Karpas-422 (cell line): ENCODE results near the gene SLC22A5. TPM values are rescaled to one million over a fixed set of nuclear protein-coding genes. Genes with fewer than 3 reads are reported as not detected.
"Not testable (repeated sequence)": the region's sequence is repeated elsewhere in the genome, so short reads cannot be mapped to it uniquely, and the experiment has no call there.

ENCODE experiments used
- DNase-seq: peaks from one replicate; pipeline ENCODE4 v3.0.0-alpha.2; 2015
- H2AFZ ChIP-seq: fragments of 200-600 bp; sonication (generic); 2 replicates; pipeline ENCODE4 v1.6.1; 2014; ENCODE audit warnings: antibody characterized with exemption, low read length, mixed read lengths
- H3K27ac ChIP-seq: fragments of 200-600 bp; sonication (generic); 2 replicates; pipeline ENCODE4 v1.5.1; 2014; ENCODE audit warnings: mild to moderate bottlenecking, low read length, moderate library complexity
- H3K27me3 ChIP-seq: fragments of 200-600 bp; sonication (generic); 2 replicates; pipeline ENCODE4 v1.6.1; 2014; ENCODE audit warnings: low read length, mixed read lengths
- H3K36me3 ChIP-seq: fragments of 200-600 bp; sonication (generic); 2 replicates; pipeline ENCODE4 v1.6.1; 2014; ENCODE audit warnings: low read length, mixed read lengths; ENCODE audit not compliant: insufficient read depth
- H3K4me1 ChIP-seq: fragments of 200-600 bp; sonication (generic); 2 replicates; pipeline ENCODE4 v1.6.1; 2014; ENCODE audit warnings: mild to moderate bottlenecking, low read length, mixed read lengths
- H3K4me2 ChIP-seq: fragments of 200-600 bp; sonication (generic); 2 replicates; pipeline ENCODE4 v1.6.1; 2014; ENCODE audit warnings: low read length, low read depth, mild to moderate bottlenecking; ENCODE audit not compliant: poor library complexity, severe bottlenecking
- H3K4me3 ChIP-seq: fragments of 200-600 bp; sonication (generic); 2 replicates; pipeline ENCODE4 v1.5.1; 2014; ENCODE audit warnings: mild to moderate bottlenecking, antibody characterized with exemption, low read length, mixed read lengths
- H3K79me2 ChIP-seq: fragments of 200-600 bp; sonication (generic); 2 replicates; pipeline ENCODE4 v1.6.1; 2014; ENCODE audit warnings: mild to moderate bottlenecking, low read length, mixed read lengths
- H3K9ac ChIP-seq: fragments of 200-600 bp; sonication (generic); 2 replicates; pipeline ENCODE4 v1.6.0; 2014; ENCODE audit warnings: low read length
- H3K9me2 ChIP-seq: fragments of 200-600 bp; sonication (generic), shearing (Covaris generic); replicated peaks from 2 replicates; pipeline ENCODE4 v1.6.0; 2014; ENCODE audit warnings: mild to moderate bottlenecking, low read length, moderate library complexity; ENCODE audit not compliant: insufficient read depth
- H3K9me3 ChIP-seq: fragments of 300-700, 200-600 bp; sonication (generic); 2 replicates; pipeline ENCODE4 v1.6.1; 2014; ENCODE audit warnings: low read length, mixed read lengths
- H4K20me1 ChIP-seq: fragments of 200-600 bp; sonication (generic); 2 replicates; pipeline ENCODE4 v1.6.1; 2014; ENCODE audit warnings: mild to moderate bottlenecking, antibody characterized with exemption, low read length, low read depth; ENCODE audit not compliant: insufficient read depth
- total RNA-seq: library from RNA; depleted of rRNA; stranded (reverse); fragments of >200 nt; shearing (Covaris generic); gene quantifications from 2 replicates; pipeline ENCODE4 v1.2.3, GENCODE V29; 2014; ENCODE audit warnings: low replicate concordance

SLC22A5 gene
- total RNA-seq, 1 experiment from 2014 or later = 5.2 TPM

DNA sequence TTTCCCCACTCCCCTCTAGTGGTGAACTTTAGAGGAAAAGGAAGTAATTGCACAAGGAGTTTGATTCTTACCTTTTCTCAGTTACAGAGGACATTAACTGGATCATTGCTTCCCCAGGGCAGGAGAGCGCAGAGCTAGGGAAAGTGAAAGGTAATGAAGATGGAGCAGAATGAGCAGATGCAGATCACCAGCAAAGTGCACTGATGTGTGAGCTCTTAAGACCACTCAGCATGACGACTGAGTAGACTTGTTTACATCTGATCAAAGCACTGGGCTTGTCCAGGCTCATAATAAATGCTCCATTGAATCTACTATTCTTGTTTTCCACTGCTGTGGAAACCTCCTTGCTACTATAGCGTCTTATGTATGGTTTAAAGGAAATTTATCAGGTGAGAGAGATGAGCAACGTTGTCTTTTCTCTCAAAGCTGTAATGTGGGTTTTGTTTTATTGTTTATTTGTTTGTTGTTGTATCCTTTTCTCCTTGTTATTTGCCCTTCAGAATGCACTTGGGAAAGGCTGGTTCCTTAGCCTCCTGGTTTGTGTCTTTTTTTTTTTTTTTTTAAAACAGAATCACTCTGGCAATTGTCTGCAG is 25.3 kb downstream of the SLC22A5 start:
- H3K4me2 ChIP-seq = no peak overlapping the region
- H3K79me2 ChIP-seq = no peaks in the 10 kb centered on the region
- no peaks in the 10 kb centered on the region for H3K4me1 ChIP-seq
- no peak overlapping the region for H3K9ac ChIP-seq
- no peaks in the 10 kb centered on the region for H4K20me1 ChIP-seq
- no peak overlapping the region for H3K27ac ChIP-seq
- H3K9me2 ChIP-seq = no peaks in the 10 kb centered on the region
- no peak overlapping the region for H3K4me3 ChIP-seq
- no peaks in the 10 kb centered on the region for H3K36me3 ChIP-seq
- no peak for DNase-seq
- no peak overlapping the region for H2AFZ ChIP-seq
- no peaks in the 10 kb centered on the region for H3K27me3 ChIP-seq
- no peaks in the 10 kb centered on the region for H3K9me3 ChIP-seq

DNA sequence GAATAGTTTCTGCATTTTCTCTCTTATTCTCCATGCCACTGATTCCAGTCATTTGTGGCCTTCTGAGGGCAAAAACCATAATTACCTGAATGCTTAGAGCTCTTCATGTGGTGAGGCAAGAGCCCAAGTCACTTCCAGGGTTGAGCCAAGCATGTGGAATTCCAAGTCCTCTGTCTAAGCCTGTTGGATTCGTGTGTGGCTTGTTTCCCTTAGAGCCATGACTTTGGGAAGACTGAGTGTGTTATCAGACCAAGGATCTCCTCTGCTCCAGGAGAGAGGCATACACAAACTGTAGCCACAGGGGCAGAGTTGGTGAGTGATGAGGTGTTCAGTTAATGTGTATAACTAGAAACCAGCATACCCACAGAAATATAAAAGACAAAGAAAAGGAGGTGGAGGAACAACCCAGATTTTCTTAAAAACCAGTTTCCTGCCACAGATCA is 27.1 kb downstream of the SLC22A5 start:
- no peak overlapping the region for H3K27ac ChIP-seq
- no peaks in the 10 kb centered on the region for H3K36me3 ChIP-seq
- no peaks in the 10 kb centered on the region for H3K79me2 ChIP-seq
- H3K27me3 ChIP-seq = no peaks in the 10 kb centered on the region
- H3K9me3 ChIP-seq = no peaks in the 10 kb centered on the region
- no peaks in the 10 kb centered on the region for H4K20me1 ChIP-seq
- H3K4me1 ChIP-seq = no peaks in the 10 kb centered on the region
- no peak overlapping the region for H2AFZ ChIP-seq
- no peak overlapping the region for H3K4me2 ChIP-seq
- DNase-seq = no peak
- no peak overlapping the region for H3K9ac ChIP-seq
- no peaks in the 10 kb centered on the region for H3K9me2 ChIP-seq
- H3K4me3 ChIP-seq = no peak overlapping the region

DNA sequence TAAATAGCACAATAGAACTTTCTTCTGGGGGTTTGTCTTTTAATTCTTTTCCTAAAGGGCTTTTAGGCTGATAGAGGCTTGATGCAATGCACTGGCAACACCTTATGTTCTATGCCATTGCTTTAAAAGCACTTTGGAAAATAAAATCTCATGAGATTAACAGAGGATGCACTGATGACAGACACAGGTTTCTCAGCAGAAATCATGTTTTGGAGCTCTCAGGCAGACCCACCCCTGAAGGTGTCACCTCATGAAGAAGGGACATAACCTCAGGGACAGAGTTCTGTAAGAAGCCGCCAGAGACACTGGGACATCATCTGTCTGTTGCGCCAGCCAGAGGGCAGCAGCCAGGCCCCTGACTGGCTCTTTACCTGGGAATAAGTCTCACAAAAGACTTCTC is 27.7 kb downstream of the SLC22A5 start:
- no peaks in the 10 kb centered on the region for H3K9me2 ChIP-seq
- H3K9me3 ChIP-seq = no peaks in the 10 kb centered on the region
- no peaks in the 10 kb centered on the region for H3K27me3 ChIP-seq
- no peak overlapping the region for H3K9ac ChIP-seq
- H3K4me3 ChIP-seq = no peak overlapping the region
- DNase-seq = no peak
- H3K4me1 ChIP-seq = no peaks in the 10 kb centered on the region
- no peak overlapping the region for H2AFZ ChIP-seq
- H3K4me2 ChIP-seq = no peak overlapping the region
- H3K79me2 ChIP-seq = no peaks in the 10 kb centered on the region
- H4K20me1 ChIP-seq = no peaks in the 10 kb centered on the region
- no peak overlapping the region for H3K27ac ChIP-seq
- H3K36me3 ChIP-seq = no peaks in the 10 kb centered on the region

DNA sequence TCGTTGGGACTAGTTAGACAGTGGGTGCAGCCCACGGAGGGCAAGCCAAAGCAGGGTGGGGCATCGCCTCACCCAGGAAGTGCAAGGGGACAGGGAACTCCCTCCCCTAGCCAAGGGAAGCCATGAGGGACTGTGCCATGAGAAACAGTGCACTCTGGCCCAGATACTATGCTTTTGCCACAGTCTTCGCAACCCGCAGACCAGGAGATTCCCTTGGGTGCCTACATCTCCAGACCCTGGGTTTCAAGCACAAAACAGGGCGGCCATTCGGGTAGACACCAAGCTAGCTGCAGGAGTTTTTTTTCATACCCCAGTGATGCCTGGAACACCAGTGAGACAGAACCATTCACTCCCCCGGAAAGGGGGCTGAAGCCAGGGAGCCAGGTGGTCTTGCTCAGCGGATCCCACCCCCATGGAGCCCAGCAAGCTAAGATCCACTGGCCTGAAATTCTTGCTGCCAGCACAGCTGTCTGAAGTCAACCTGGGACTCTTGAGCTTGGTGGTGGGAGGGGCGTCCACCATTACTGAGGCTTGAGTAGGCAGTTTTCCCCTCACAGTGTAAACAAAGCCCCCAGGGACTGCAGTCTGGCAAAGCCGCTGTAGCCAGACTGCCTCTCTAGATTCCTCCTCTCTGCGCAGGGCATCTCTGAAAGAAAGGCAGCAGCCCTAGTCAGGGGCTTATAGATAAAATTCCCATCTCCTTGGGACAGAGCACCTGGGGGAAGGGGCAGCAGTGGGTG is 28.6 kb downstream of the SLC22A5 start:
- H4K20me1 ChIP-seq, H3K4me2 ChIP-seq, H2AFZ ChIP-seq, H3K9me3 ChIP-seq, H3K27ac ChIP-seq, H3K36me3 ChIP-seq, H3K79me2 ChIP-seq, H3K27me3 ChIP-seq, H3K9me2 ChIP-seq, H3K4me3 ChIP-seq, H3K4me1 ChIP-seq, H3K9ac ChIP-seq: not testable (repeated sequence)
- DNase-seq = peak; percentile 31

GRCh38 chr5:132404041-132404440 is 34.5 kb downstream of the SLC22A5 start:
- not testable (repeated sequence) for H3K9me3 ChIP-seq, H4K20me1 ChIP-seq, H3K79me2 ChIP-seq, DNase-seq, H3K9ac ChIP-seq, H3K4me3 ChIP-seq, H3K9me2 ChIP-seq, H2AFZ ChIP-seq, H3K4me2 ChIP-seq, H3K4me1 ChIP-seq, H3K27ac ChIP-seq, H3K36me3 ChIP-seq, H3K27me3 ChIP-seq

- Histone ChIP-seq H3K27me3 (no peaks in the 10 kb centered on the region), H3K4me2 (no peak overlapping the region), H3K4me3 (no peak overlapping the region), H2AFZ (no peak overlapping the region), H4K20me1 (no peaks in the 10 kb centered on the region), H3K79me2 (no peaks in the 10 kb centered on the region), H3K9me2 (no peaks in the 10 kb centered on the region), H3K9ac (no peak overlapping the region), H3K4me1 (peaks cover 7% of the 10 kb centered on the region), H3K9me3 (no peaks in the 10 kb centered on the region), H3K36me3 (no peaks in the 10 kb centered on the region), H3K27ac (no peak overlapping the region)
- no peak for DNase-seq
Observed at GRCh38 chr5:132405646-132406045, 36.1 kb downstream of the SLC22A5 start.

DNA sequence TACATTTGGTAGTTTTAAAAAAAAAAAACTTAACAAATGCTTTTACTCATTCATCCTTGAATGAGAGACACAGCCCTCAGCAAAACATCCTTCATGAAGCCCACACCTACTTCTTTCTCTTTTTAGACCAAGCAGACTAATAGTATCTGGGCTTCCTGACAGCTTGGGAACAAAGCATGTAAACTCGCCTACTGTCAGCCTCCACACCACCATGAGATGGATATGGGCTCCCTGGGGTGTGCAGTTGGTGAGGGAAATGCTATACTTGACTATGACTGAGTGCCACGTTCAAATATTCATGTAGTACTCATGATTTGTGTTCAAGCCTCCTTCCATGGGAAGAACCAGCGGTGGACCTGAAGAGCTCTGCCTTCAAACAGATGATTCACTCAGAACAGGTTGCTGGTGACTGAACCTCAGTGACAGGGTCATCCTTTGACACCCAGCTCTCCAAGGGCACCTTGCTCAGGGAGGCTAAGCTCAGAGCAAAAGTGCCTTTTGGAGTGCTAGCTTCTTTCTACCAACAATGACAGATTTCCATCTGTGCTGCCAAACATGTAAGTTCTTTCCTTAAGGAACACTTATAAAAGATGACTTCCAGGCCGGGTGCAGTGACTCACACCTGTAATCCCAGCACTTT is 36.8 kb downstream of the SLC22A5 start:
- H3K27ac ChIP-seq = no peak overlapping the region
- H3K4me1 ChIP-seq = peaks cover 10% of the 10 kb centered on the region
- H3K4me3 ChIP-seq = no peak overlapping the region
- H3K9me3 ChIP-seq = no peaks in the 10 kb centered on the region
- H3K27me3 ChIP-seq = no peaks in the 10 kb centered on the region
- no peaks in the 10 kb centered on the region for H3K9me2 ChIP-seq
- H2AFZ ChIP-seq = no peak overlapping the region
- no peak overlapping the region for H3K4me2 ChIP-seq
- no peaks in the 10 kb centered on the region for H3K36me3 ChIP-seq
- DNase-seq = peak; percentile 14
- no peak overlapping the region for H3K9ac ChIP-seq
- H3K79me2 ChIP-seq = no peaks in the 10 kb centered on the region
- no peaks in the 10 kb centered on the region for H4K20me1 ChIP-seq

DNA sequence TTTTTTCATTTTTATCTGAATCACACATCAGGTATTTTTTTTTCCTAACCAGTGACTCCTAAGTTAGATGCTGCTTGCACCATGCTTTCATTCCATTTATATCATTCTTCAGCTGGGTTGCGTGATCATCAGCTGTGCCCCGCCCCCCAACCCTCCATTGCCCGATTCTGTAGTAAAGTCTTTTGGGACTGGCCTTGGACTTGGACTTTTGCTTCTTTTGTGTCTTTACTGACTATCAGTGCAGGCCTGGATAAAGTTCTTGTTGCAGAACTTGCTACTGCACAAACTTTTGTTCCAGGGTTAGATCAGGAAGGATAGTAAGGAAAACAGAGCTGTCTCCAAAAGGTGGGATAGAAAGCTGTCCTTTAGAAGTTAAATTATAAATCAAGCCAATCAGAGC is 38.5 kb downstream of the SLC22A5 start:
- no peaks in the 10 kb centered on the region for H4K20me1 ChIP-seq
- no peaks in the 10 kb centered on the region for H3K36me3 ChIP-seq
- no peak overlapping the region for H3K4me2 ChIP-seq
- no peak for DNase-seq
- H3K27ac ChIP-seq = no peak overlapping the region
- H2AFZ ChIP-seq = no peak overlapping the region
- no peaks in the 10 kb centered on the region for H3K79me2 ChIP-seq
- H3K9me3 ChIP-seq = no peaks in the 10 kb centered on the region
- H3K4me1 ChIP-seq = peaks cover 15% of the 10 kb centered on the region
- no peaks in the 10 kb centered on the region for H3K9me2 ChIP-seq
- no peak overlapping the region for H3K4me3 ChIP-seq
- H3K9ac ChIP-seq = no peak overlapping the region
- no peaks in the 10 kb centered on the region for H3K27me3 ChIP-seq
